NCI-H82 (cell line): ENCODE data around the gene WNT3.
A peak's percentile ranks its signal among the peaks of the same experiment; 100 is the strongest.

Experiments used
- DNase-seq: peaks from one replicate; lab custom pipeline; 2025; lab: John Stamatoyannopoulos, UW

WNT3 gene

DNA sequence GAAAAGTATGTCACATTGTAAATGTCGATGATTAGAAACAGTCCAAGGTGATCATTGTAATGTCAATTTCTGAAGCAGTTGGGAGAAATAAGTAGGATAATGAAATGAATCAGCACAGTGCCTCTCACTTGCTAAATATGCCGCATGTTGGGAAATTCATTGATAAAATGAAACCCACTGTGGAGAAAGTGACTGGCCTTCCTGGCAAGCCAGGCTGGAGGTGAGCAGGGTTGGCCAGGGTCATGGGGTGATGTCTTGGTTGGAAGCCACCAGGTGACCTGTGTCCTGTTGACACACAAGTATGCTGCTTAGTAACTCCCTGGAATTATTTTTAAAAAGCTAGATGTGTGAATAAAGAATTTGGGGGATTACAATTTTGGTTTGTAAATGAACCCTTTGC is 18.0 kb upstream of the WNT3 start:
- no peak for DNase-seq

- no peak for DNase-seq
These were observed 16.4 kb upstream of the WNT3 start for GRCh38 chr17:46834846-46835245.

DNA sequence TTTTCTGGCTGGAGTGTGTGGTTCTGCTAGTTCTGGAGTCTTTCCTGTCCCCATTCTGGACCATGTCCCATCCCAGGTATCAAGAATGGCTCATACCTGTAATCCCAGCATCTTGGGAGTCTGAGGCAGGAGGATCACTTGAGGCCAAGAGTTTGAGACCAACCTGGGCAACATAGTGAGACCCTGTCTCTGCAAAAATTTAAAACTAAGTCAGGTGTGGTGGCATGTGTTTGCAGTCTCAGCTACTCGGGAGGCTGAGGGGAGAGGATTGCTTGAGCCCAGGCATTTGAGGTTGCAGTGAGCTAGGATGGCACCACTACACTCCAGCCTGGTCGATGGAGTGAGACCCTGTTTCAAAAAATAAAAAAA is 15.3 kb upstream of the WNT3 start:
- DNase-seq, result no peak

DNA sequence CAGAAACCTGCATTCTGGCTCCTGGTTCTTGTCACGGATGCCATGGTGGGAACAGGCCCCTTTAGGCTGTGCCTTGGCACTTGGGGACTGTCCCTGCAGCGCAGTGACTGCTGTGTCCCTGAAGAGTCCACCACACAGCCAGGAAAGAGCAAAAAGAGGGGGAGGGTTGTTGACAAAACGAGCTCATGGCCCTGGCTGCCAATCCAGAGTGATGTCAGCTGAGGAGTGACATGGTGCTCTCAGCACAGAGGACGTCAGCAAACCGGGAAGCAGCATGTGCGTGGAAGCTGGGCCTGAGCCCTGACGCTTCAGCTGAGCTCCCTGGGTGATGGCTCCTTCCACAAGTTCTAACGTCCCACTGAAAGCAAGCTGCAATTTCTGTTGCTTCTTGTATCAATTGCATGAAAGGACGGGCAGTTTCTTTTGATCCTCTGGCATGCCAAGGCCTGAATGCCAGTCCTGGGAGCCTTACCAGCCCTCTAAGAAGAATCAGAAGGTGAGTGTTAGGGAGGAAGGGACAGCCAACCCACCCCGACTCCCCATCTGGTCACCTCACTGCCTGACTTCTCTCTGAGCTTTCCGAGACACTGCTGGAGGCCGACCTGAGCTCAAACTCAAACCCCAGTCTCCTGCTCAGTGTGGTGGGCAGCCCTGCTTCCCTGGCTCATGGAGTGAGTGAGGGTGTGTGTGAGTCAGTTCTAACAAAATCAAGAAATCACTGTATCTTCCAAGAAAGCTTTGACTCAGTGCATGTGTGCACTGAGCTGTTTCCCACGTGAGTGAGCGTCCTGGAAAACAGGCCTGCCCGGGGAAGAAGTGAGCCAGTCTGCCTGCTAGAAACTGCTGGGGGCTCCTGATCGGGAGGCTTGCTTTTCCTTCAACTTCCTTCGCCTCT is 14.7 kb upstream of the WNT3 start:
- no peak for DNase-seq

- no peak for DNase-seq
These were observed 13.9 kb upstream of the WNT3 start for GRCh38 chr17:46832331-46832821.

DNA sequence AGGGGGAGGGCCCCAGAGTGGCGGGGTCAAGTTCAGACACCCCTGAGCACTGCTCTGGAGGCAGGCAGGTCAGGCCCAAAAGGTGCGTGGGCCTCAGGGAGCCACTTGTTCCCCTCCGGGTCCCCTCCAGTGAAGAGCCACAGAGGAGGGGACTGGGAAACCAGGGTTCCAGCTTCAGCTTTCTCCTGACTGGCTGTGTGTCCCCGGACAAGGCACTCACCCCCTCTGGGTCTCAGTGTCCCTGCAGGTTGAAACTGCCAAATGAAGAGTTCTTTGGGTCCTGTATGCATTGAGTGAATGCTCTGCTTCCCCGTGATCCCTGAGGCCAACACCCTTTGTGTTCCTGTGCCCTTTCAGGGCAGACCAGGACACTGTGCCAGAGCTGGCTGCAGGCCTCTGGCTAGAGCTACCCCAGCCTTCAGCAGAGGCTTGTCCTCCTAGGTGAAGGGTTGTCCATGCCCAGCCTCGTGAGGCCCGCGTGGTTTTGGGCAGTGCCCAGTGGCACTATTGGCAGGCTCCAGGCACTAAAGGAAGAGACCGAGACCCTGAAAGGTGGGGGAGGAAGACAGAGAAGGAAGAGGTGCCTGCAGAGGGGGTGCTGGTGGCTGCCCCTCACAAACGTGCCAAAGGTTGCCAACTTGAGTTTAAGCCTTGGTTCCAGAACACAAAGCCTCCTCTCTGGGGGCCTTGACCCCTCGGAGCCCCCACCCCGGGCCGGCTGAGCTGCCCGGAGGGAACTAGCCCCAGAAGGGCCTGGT is 13.3 kb upstream of the WNT3 start:
- DNase-seq, result no peak

GRCh38 chr17:46827274-46827673 is 8.8 kb upstream of the WNT3 start:
- DNase-seq, result no peak

DNA sequence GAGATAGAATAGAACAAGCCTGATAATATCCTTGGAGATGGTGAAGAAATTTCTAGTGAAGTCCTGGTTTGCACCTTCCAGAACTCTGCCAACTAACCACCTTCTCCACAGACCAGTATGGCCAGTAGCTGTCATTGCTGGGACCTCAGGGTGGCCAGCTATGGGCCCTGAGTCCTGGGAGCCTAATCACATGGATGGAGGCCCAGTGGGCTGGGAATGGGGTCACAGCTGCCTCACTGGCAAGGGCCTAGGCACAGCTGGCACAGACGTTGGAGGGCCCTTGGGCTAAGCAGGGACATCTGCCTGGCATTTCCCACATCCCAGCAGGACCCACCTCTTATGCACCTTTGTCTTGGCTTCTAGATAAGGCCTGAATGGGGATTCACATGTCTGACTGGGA is 7.6 kb upstream of the WNT3 start:
- DNase-seq, result no peak

DNA sequence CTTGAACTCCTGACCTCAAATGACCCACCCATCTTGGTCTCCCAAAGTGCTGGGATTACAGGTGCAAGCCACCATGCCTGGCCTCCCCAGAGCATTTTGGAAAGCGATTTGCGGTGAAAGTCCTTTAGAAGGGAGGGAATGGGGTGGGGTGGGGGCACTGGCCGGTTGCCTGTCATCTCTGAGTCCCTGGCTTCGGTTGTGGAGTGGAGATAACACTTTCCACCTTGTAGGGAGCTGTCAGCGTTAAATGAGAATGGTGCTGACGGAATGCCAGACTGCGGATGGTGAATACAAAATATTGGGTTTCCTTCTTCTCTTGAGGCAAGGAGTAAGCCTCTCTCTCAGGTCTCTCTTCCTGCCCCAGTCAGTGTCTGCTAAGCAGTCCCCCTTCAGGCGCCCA is 5.2 kb upstream of the WNT3 start:
- no peak for DNase-seq

- DNase-seq, result peak; percentile 63
These were observed 4.0 kb upstream of the WNT3 start for GRCh38 chr17:46822388-46822921.

DNA sequence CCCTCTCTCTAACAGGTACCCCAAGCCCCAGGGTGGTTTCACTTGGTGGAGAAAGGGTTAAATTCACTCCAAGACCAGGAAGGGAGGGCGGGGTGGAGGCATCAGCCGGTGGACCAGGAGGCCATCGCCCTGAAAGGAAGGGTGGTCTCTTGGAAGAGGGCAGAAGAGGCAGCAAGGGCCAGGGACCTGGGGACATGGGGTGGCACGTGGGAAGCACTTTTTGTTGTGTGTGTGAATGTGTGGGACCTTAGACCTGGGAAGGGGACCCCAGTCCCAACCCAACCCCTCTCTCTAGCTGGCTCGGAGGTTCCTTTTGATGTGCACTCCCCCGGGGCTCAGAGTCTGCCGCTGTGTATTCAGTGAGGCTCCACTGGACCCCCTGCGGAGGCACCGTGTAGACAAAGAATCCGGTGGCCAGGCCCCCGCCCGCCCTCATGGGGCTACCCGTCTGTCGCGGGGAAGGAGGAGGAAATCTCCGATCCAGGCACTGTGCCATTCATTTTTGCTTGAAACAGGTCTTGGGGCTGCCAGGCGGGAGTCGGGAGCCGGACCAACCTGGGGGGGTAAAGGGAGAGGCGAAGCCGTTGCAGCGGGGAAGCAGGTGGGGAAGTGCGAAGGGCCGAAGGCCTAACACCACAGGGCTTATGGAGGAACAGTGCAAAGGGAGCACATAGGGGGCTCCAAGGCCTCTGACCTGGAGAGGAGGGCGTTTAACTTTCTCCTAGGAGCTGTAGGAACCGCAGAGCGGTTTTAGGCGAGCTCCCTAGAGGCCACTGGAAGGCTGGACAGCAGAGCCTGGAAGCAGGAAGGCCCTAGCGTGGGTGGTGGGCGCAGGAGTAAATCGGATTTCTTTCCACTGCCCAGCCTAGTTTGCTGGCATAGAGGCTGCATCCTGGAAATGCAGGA is 3.2 kb upstream of the WNT3 start:
- DNase-seq, result no peak

- no peak for DNase-seq
These were observed 2.3 kb upstream of the WNT3 start for GRCh38 chr17:46820592-46821450.

- no peak for DNase-seq
These were observed 1.4 kb upstream of the WNT3 start for GRCh38 chr17:46819906-46820351.

DNA sequence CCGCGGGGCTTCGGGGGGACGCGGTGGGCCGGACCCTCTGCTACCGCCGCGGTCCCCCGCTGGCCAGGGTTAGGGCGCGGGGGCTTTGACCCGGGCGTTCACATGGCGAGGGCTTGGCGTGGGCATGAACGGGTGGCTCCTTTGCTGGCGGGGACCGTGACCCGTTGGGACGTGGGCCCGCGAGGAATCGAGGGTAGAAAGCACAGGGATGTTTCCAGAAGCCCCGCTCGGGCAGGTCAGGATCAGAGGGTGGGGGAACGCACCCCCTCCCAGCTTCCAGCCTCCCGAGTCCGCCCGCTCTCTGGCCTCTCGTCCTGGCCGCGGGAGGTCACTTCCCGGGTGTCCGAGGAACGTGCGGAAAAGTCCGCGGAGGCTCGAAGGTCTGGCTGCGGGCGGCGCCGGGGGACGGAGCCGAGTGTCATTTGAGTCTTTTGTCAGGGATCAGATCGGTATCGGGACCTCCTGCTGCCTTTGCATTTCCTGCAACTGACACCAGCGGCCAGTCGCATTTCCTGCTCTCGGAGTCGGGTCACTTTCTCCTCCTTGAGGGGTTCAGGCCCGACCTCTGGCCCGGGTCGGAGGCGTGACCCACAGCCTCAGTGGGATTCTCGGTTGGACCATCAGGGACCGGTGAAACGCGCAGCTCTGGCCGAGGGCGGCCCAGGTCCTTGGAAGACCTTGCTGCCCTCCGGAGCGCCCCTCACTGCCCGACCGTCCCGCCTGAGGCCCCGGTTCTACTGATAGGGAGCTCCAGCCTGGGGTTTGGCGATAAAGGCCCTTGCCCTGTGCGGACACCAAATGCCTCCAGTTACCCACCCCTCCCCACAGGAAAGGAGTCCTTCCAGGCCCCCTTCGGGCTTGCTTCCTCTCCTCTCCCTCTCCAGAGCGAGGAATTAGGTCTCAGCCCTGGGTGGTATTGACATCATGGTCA is 702 bp upstream of the WNT3 start:
- no peak for DNase-seq

DNA sequence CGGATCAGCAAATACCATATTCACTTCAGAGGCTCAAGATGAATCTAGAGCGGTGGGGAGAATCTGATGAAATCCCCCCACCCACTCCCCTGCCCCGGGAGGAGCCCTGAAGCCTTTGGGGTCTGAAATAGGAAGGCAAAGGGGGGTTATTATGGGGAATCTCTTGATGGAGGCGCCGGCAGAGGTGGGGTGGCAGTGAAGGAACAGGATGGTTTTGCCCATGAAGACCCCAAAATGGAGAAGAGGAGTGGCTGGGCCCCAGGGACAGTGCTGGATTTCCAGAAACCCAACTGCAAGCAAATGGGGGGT is 637 bp downstream of the WNT3 start:
- no peak for DNase-seq

DNA sequence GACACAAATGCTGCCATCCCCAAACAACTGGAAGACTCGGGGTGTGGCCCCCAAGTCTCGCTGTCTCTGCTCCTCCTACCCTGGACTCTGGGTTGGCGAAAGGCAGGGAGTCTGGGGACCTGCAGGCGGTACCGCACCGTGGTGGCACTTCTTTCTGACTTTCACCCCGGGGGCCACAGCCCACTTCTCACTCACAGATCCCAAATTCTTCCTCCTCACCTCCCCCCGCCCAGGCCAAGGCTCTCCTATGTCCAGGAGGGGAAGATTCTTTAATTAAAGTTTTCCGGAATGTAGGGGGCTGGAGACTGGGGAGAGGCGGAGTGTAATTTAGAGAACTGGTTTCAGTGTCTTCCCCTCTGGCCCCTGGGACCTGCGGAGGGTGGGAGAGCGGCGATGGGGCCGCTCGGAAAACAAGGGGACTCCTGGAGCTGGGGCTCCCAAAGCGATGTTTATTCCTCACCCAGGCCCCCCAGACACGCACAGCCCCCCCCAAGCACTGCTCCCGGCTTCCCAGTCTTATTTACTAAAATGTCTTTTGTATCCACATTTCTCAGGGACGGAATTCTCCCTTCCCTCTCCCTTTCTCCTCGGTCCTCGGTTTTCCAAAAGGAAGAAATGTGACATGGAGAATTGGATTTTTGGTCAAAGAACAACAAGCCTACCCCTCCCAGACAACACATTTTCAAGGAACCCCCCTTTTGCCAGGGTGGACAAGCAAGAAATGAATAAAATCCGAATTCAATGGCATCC is 1.2 kb downstream of the WNT3 start:
- no peak for DNase-seq

DNA sequence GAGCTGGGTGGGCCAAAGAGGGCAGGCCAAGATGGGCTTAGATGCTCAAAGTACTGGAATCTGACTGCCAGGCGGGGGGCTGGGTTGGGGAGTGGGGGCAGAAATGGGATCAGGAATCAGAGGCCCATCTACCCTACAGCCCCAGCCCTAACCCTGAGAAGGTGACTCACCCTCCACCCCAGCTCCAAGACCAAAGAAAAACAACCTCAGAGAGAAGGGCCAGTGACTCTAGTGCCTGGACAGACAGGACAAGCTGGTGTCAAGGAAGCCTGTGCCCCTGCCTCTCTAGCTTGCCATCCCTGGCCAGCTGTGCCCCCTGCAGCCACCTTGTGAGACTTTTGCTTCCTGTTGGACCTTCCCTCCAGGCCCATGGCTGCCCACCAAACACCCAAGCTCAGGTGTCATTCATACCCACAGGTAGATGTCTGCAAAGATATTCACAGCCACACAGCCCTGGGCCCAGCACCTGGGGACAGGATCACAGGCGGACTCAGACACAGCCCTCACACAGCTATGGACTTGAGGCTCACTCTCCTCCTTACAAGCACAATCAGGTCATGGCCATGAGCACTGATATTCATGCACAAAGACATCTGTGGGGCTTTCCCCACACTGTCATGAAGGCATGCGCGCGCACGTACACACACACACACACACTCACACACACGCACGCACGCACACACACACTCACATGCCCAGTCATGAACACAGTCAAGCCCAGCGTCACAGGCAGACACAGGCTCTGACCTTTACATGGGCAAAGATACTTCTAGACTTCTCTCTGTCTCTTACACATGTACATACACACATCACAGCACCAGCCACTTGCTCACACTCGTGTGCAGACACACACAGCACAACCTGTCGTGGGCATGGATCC is 2.8 kb downstream of the WNT3 start:
- no peak for DNase-seq

DNA sequence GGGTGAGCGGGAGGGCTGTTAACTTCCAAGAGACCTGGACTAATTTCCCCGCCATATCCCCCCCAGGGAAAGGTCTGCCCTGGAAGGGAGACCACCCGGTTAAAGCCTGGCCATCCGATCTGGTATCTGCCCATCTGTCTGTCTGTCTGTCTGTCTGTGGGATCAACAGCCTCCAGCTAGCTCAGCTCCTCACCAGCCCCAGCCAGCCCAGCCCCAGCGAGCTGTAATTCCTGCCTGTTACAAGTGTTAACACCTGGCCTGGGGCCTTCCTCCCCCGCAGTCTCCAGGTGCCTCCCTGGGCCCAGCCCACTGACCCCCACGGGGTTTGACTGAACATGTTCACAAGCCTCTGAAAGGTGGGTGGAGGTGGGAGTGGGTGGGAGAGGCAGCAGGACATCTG is 4.0 kb downstream of the WNT3 start:
- DNase-seq, result no peak
